ENCODE measurements around the gene ADA. TPM values are rescaled to one million over a fixed set of nuclear protein-coding genes. Genes with fewer than 3 reads are reported as not detected.
"Not testable (repeated sequence)": the region's sequence is repeated elsewhere in the genome, so short reads cannot be mapped to it uniquely, and the experiment has no call there.

Gene ADA
- total RNA-seq, 1 donor from 2014 or later: 25.3 TPM

- DNase-seq (ENCODE audit: extremely low spot score in 2 of 2): no peak
- H3K9me3 ChIP-seq: no peaks in the 10 kb centered on the region
- no peak overlapping the region for H3K4me3 ChIP-seq
- intact Hi-C loops (cut with DNase I): no loop called here
- TF ChIP-seq POLR2A (IDR thresholded peaks at IDR 0.05) (no peak), CTCF (IDR thresholded peaks at IDR 0.05) (no peak), POLR2AphosphoS5 (IDR thresholded peaks at IDR 0.05; ENCODE audit: insufficient read depth in 1 of 2, low read depth in 1 of 2) (no peak)
- H3K27ac ChIP-seq: no peak overlapping the region
- H3K36me3 ChIP-seq: no peaks in the 10 kb centered on the region
- peaks cover 7% of the 10 kb centered on the region for H3K4me1 ChIP-seq
- H3K27me3 ChIP-seq: no peaks in the 10 kb centered on the region
Measured at GRCh38 chr20:44656448-44656847, 4.9 kb upstream of the ADA start.

- H3K9me3 ChIP-seq; H3K36me3 ChIP-seq; H3K27ac ChIP-seq; intact Hi-C loops (cut with DNase I); DNase-seq (ENCODE audit: extremely low spot score in 2 of 2); H3K27me3 ChIP-seq; H3K4me3 ChIP-seq: not testable (repeated sequence)
- peaks cover 19% of the 10 kb centered on the region for H3K4me1 ChIP-seq
Measured at GRCh38 chr20:44654210-44654609, 2.7 kb upstream of the ADA start.

GRCh38 chr20:44653546-44653945 lies 2.0 kb upstream of the ADA start:
- Histone ChIP-seq H3K36me3 (no peaks in the 10 kb centered on the region), H3K27ac (no peak overlapping the region), H3K9me3 (no peaks in the 10 kb centered on the region), H3K27me3 (no peaks in the 10 kb centered on the region), H3K4me1 (peaks cover 19% of the 10 kb centered on the region), H3K4me3 (no peak overlapping the region)
- no peak for DNase-seq (ENCODE audit: extremely low spot score in 2 of 2)
- no peak for TF ChIP-seq POLR2AphosphoS5 (IDR thresholded peaks at IDR 0.05; ENCODE audit: insufficient read depth in 1 of 2, low read depth in 1 of 2)
- TF ChIP-seq CTCF (IDR thresholded peaks at IDR 0.05): no peak
- TF ChIP-seq POLR2A (IDR thresholded peaks at IDR 0.05): no peak
- intact Hi-C loops (cut with DNase I): no loop called here

GRCh38 chr20:44651434-44651683 lies 140 bp downstream of the ADA start:
- TF ChIP-seq POLR2AphosphoS5 (IDR thresholded peaks at IDR 0.05; ENCODE audit: insufficient read depth in 1 of 2, low read depth in 1 of 2) (no peak), CTCF (IDR thresholded peaks at IDR 0.05) (no peak), POLR2A (IDR thresholded peaks at IDR 0.05) (no peak)
- no peak for DNase-seq (ENCODE audit: extremely low spot score in 2 of 2)
- Histone ChIP-seq H3K9me3 (no peaks in the 10 kb centered on the region), H3K27ac (peak overlapping the region; percentile 89), H3K27me3 (no peaks in the 10 kb centered on the region), H3K4me3 (peak overlapping the region; percentile 75 to 95), H3K36me3 (no peaks in the 10 kb centered on the region), H3K4me1 (peaks cover 19% of the 10 kb centered on the region)
- intact Hi-C loops (cut with DNase I): no loop called here

GRCh38 chr20:44650771-44651433 lies 597 bp downstream of the ADA start:
- intact Hi-C loops (cut with DNase I): no loop called here
- no peaks in the 10 kb centered on the region for H3K27me3 ChIP-seq
- peaks cover 19% of the 10 kb centered on the region for H3K4me1 ChIP-seq
- no peak for DNase-seq (ENCODE audit: extremely low spot score in 2 of 2)
- TF ChIP-seq CTCF (IDR thresholded peaks at IDR 0.05) (no peak), POLR2AphosphoS5 (IDR thresholded peaks at IDR 0.05; ENCODE audit: insufficient read depth in 1 of 2, low read depth in 1 of 2) (no peak), POLR2A (IDR thresholded peaks at IDR 0.05) (no peak)
- peak overlapping the region; percentile 75 to 95 for H3K4me3 ChIP-seq
- H3K9me3 ChIP-seq: no peaks in the 10 kb centered on the region
- H3K27ac ChIP-seq: peak overlapping the region; percentile 89
- no peaks in the 10 kb centered on the region for H3K36me3 ChIP-seq
